GM21529 (cell line): Measurements from ENCODE around the gene PDE6C.

Experiments
- ATAC-seq: cut with Tn5 transposase; IDR thresholded peaks from one replicate; pipeline ENCODE4 v1.9.1; 2021; ENCODE audit not compliant: unreplicated experiment

The PDE6C gene

DNA sequence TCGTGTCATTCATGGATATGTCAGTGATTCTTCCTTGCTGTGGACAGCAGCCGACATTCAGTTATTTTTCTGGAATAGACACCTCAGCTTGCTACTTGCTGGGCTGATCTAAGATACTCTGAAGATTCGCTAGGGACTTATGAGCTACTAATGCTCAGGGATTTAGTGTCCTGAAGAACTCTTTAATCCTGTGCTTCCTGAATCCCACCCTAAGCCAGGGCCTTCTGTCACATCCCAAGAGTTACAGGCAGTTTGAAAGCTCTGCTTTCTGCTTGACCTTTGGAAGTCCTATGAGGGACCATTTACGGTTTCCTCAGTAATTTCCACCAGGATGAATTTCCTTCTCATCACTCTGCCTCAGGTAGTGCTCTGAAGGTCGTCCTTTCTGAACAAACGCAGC lies at the start of gene PDE6C:
Gene PDE6C (plus strand): TSS at position 227 of the 400 bp plus-strand sequence. CDS start 189 bp downstream, outside the sequence.
- ATAC-seq, result no peak

DNA sequence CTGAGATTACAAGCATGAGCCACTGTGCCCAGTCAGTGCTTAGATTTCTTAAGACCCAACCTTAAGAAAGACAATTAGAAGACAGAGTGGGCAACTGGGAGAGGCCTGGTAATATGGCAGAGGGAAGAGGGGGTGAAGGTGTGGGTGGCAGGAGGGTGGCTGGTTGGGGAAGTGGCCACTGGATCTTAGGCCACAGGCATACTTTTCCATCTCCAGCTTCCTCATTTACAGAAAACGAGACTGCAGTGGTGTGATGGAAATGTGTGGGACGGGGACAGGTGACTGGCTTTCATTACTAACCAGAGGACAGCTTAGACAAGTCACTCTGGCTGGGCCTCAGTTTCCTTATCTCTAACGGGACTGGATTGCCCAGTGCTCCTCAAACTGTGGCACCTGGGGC lies 46.9 kb upstream of the PDE6C start:
- ATAC-seq, result no peak

DNA sequence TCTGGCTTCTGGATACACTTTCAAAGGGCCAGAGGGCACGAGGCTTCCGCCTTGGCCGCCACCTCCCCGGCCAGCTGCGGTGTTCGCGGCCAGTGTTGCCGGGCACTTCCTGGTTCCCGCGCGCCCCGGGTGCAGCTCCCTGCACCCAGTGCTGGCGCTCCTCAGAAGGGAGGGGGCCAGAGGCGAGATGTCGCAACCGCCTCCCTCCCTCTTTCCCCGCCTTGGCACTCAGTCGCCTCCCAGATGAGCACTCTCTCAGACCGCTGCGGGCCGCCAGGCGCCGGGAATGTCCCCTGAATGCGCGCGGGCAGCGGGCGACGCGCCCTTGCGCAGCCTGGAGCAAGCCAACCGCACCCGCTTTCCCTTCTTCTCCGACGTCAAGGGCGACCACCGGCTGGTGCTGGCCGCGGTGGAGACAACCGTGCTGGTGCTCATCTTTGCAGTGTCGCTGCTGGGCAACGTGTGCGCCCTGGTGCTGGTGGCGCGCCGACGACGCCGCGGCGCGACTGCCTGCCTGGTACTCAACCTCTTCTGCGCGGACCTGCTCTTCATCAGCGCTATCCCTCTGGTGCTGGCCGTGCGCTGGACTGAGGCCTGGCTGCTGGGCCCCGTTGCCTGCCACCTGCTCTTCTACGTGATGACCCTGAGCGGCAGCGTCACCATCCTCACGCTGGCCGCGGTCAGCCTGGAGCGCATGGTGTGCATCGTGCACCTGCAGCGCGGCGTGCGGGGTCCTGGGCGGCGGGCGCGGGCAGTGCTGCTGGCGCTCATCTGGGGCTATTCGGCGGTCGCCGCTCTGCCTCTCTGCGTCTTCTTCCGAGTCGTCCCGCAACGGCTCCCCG lies 45.7 kb upstream of the PDE6C start, which contains the start of gene FFAR4:
Gene FFAR4 (plus strand): TSS at position 231 of the 842 bp plus-strand sequence. CDS start 56 bp downstream, at position 287.
- ATAC-seq, result no peak

DNA sequence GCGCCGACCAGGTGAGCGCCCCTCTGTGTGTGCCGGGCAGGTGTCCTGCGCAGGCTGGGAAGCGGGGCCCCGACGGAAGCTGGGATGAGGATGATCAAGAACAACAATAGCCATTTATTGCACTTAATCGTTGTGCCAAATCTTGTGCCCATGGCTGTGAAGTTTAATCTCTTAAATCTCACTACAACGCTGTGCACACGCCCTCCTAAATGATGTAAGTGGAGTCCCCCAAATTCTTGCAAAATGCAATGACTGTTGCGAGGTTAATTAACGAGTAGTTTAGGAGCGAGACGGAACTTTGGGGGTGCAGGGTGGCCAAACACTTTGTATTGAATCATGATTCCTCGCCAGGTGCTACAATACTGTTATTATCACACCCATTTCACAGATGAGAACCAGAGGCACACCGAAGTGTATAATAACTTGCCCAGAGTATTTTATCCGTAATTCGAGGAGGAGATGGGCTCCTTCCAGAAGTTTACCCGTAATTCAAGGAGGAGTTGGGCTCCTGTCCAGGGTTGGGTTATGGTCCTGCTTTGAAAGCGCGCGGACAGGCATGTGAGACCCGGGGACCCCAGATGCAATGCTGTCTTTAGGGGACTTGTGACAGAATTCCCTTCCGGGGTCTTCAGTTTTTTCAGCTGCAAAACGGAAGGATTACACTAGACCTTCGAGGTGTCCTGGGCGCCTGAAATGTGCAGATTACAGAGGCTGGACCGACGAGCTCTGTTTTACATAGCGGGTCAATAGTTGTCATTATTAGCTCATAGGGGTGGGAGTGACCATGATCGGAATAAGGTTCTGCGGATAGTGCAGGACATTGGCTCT lies 44.8 kb upstream of the PDE6C start:
- no peak for ATAC-seq

DNA sequence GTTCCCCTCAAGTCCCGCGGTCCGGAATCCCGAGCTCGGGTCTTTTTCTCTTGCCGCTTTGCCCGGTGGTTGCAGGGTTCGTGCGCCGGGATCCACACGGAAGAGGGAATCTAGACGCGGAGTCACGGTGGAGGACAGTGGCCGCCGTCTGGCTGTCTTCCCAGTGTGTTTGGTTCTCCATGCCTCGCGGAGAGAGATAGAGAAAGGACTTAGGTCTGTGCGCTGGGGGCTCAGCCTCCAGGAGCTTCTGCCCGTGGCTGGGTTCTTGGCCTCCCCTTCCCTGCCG lies 44.3 kb upstream of the PDE6C start:
- no peak for ATAC-seq

DNA sequence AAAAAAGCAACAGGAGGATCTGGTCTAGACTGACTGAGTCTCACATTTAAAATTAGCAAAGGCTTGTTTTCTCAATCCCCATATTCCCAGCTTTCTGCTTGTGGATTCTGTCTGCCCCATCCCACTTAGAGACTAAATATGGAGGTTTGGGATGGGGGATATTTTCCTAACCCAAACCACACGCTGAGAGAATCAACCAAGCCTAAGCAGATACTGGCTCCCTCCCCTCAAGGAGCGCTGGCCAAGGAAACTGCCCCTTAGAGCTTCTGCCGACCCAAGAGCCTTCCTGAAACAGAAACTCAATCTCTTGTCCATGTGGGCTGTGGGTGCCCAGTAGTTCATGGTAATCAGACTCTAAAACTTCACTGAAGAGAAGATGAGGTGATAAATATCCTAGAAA lies 42.0 kb upstream of the PDE6C start:
- no peak for ATAC-seq

DNA sequence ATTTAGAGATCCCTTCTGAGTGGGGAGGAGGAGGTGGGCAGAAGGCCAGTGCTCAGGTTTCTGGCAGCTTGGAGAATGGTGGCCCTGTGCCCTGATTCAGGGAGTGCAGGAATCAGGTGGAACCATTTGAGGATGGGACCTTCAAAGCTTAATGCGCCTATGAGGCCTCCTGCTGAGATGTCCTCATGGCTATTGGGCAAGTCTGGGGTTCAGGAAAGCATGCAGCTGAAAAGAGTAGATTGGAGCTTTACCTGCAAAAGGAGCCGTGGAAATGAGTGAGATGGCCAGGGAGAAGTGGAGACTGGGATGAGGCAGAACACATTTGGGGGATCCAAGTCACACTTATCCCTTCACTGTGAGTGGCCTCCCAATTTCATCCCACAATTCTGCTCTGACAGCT lies 39.7 kb upstream of the PDE6C start:
- ATAC-seq, result no peak

DNA sequence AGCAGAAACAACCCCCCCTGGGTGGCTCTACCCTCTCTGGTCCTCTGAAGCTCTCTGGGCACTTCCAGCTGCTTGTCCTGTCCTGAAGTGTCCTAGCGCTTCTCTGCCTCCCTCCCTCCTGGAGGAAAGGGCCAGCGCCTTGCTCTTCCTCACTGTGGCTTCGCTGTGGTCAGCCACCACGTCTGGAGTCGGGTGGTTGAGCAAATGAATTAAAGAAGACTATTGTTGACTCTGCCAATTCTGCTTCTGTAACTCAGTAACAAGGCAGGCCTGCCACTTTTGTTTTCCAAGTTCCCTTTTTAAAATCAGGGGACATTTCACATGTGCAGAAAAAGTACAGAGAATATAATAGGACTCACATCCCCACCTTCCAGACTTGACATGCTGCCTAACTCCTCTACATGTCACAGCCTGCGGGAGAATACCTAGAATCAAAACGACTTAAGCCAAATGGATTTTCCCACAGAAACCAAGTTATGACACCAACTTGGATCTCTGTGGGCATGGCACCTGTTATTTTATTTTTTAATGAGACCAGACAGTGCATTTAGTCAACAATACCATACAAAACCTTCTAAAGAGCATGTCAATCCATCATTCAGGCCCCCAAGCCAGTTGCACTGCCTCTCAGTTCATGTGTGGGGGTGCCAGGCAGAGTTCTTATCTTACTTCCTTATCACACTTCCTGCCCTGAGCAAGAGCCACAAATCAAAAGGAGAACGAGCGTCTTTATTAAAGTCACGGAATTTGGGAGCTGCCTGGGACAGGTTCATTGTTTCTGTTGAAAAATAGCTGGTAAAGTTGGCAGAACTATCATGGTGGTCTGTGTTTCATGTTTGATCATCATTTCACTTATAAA lies 39.1 kb upstream of the PDE6C start:
- ATAC-seq, result no peak

DNA sequence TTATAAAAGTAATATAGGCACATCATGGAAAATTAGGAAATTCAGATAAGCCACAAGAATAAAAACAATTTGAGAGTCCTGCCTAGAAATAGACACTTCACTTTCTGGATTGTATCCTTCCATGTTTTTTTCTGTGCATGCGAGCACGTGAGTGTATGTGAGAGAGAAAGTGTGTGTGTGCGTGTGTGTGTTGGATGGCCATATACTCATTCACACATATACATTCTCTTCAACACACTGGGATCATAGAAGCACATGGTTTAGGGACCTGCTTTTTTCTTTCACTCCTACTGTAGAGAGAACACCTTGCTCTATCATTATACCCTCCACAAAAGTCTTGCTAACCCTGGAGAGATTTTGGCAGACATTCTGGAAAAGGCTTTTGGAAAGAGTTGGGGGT lies 38.4 kb upstream of the PDE6C start:
- ATAC-seq, result no peak

DNA sequence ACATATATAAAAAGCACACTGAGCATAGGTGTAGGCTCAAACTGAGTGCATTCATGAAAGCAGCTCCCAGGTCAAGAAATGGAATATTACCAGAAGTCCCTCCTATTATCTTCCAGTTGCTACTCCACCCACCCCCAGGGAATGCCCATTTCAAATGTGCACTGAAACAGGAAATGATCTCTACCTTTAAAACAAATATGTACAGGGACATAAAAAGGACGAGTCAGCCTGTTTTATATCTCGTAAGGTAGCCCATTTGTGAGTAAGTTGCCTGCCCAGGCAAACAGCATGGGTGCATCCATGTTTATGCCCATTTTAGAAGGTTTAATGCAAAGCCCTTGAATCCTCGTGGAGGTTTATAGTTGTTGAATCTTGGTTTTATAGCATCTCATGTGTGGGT lies 35.4 kb upstream of the PDE6C start:
- no peak for ATAC-seq

DNA sequence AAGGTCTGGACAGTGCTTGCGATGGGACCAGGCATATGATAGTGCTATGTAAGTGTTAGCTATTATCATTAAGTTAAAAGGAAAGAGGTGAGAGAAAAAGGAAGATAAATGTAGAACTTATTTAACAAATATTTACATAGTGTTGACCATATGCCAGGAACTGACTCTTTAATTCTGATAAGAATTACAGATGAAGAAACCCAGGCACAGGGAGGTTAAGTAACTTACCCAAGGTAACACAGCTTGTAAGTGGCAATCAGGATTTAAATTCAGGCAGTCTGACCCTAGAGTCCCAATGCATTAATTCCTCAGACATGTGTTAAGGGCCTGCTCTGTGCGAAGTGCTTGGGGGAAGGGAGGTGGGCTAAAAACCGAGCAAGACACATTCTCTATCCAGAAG lies 34.8 kb upstream of the PDE6C start:
- ATAC-seq, result no peak

DNA sequence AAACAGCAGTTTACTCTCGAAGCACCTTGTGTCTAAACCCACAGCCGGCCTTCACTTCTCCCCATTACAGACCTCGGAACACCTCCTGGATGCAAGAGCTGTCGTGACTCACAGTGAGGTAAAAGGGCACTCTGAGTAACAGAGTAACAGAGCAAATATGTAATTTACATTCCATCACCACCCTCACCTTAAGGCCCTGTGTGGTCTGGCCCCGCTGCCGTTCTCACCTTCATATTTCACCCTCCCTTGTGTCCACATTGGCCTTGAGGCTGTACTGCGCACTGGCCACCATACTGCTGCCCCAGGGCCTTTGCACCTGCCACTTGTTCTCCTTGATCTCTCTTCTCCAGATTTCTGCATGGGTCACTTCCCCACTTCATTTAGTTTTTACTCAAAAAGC lies 33.2 kb upstream of the PDE6C start:
- ATAC-seq, result no peak

DNA sequence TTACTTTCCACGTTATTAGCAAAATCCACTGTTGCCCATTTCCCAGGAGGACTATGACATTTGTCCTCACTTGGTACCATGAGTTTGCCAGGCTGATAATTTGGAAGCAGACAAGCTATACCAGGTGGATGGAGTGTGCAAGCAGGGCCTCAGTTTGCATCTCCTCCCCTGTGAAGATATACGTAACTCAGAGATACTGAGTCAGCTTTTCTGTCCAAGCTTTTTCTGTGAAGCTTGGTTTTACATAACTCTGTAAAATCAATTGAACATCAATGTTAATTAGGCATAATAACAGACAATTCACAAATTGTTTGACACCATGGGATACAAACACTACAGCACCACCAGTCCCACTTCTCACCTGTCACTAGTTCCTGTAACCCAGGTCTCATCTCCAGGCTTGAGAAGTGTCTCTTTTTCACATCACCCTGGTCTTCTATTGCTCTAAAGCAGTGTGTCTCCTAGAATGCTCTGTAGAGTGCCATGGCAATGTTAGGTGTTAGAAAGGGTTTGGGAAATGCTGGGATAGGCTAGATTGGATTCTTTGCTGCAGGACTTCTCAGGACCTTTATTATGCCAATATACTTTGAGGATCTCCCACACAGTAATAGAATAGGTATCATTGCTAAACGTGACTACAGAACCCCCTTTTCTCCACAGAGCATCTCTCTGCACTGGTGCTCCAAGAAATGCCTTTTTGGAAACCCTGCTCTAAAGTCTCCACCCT lies 32.2 kb upstream of the PDE6C start:
- ATAC-seq, result no peak

DNA sequence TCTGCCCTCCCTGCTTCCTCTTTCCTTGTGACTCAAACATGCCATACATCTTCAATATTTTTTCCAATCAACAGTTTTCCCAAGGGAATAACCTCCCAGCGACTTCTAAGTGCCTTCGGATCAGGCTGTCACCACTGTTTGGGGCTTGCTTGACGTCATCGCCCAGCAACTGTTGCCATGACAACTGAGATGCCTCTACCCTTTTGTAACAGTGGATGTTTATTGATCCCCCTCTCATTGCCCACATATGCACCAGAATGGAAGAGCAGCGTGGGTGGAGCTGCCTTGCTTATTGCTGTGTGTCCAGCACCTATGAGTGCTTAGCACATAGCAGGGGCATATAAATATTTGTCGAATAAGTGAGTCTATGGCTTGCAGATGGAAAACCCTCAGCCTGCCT lies 31.5 kb upstream of the PDE6C start:
- no peak for ATAC-seq

DNA sequence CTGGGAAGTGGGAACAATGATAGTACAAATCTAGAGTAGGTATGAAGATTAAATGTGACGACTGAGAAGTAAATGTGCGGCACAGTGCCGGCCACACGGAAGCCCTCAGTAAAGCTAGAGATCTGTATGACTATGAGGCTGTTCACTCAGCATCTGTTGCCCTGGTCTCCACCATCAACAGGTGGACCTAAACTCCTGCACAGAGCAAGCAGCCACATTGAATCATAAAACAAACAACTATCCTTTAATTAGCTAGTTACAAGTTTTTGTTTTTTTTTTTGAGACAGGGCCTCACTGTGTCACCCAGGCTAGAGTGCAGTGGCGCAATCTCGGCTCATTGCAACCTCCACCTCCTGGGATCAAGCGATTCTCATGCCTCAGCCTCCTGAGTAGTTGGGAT lies 27.9 kb upstream of the PDE6C start:
- ATAC-seq, result no peak

DNA sequence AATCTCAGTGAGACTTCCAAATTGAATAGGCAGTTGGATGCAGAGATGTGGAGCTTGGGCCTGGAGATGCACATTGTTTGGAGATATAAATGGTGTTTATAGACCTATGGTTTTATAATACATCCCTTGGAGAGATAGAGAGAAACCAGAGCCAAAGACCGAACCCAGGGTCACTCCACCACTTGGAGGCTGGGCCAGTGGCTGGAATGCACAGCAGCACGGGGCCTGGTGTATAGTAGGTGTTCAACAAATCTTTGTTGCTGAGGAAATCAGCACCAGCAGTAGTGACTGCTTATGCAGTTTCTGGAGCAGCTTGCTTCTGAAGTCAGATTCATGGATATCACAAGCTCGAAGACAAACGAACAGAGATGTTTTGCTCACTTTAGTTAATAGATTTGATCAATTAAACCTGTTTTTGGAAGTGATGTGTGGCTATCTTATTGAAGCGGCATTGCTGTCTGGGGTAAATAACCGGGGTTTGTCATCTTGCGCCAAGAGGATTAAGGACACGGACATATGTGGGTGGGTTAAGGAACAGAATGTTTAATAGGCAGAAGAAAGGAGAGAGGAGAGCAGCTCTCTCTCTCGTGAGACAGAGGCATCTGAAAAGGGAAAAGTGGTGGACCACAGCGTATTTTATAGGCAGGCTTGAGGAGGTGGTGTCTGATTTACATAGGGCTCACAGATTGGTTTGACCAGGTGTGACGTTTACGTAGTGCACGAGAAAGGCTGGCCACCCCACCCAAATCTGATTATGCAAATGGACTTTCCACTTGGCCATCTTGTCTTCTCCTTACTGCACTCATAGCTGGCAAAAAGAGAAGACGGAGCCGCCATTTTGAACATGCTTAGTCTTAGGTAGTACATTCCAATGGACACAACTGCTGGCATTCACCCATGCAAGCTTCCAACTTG lies 22.4 kb upstream of the PDE6C start:
- no peak for ATAC-seq

DNA sequence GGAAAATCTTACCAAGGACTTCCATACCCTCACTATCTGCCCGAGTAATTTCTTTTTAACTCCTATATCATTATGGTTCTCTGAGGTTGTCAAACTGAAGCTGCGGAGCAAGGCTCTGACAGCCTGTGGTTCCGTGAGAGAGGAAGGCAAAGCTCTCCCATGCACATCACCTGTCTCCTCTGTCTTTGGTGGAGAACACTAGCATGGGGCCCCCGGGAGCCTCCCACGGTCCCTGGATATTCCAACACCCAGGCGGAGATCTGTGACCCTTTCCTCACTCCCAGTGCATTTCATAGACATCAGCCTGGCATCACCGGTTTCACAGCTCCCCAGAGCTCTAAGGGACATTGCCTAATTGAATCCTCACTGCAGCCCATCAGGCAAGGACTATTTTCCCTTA lies 21.7 kb upstream of the PDE6C start:
- ATAC-seq, result no peak

DNA sequence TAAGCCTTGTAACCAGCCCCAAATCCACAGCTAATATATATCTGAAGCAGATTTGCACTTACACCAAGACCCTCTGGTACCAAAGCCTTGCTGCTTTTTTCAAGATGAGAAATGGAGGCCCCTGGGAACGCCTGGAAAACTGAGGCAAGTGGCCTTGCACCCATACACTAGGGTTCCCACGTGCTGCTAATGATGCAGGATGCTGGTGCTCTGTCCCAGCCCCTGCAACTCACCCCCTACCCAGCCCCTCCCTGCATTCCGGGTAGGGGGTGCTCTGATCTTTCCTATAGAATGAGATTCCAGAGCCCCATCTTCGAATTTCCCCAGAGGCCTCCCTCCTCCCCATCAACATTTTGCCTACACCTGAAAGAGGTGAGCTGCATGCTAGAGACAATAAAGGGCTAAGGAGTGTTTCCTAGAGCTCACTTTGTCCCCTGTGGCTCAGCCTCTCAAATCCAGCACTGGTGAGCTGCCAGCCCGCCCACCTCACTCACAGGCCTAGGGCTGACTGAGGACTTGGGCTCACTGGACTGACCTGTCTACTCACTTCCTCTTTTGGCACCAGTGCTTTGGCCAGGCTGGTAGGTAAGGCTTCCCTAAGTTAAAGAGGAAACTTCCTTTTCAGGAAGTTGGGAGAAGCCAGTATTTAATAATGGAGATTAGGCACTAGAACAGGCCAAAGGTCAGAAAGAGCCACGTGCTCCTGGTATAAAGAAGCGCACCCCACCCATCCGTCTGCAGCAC lies 21.1 kb upstream of the PDE6C start:
- no peak for ATAC-seq

DNA sequence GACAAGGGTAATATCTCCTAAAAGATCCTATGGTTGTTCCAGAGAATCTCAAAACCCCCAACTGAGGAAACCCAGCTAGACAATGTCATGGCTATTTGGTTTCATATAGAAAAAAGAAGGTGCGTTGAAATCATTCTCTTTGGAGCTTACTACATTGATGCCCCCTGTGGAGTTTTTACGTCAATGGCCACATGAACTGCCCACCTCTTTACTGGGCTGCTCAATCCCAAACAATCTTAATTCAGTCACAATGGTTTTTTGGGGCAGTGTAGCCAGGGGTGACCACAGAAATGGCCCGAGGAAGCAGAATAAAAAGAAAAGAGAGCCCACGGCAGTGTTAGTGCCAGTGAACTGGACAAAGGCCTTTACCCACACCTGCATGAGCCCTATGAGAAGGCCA lies 19.1 kb upstream of the PDE6C start:
- ATAC-seq, result no peak
